NT2/D1 (cell line): ENCODE data around the gene MST1.

Source experiments
- YY1 ChIP-seq: IDR thresholded peaks from 2 replicates; pipeline ENCODE4 v1.6.1; 2011; ENCODE audit not compliant: insufficient read length, insufficient read depth
- ZNF274 ChIP-seq: IDR thresholded peaks from 2 replicates; pipeline ENCODE4 v1.6.1; 2011; ENCODE audit warnings: mild to moderate bottlenecking, low read depth, low read length

DNA sequence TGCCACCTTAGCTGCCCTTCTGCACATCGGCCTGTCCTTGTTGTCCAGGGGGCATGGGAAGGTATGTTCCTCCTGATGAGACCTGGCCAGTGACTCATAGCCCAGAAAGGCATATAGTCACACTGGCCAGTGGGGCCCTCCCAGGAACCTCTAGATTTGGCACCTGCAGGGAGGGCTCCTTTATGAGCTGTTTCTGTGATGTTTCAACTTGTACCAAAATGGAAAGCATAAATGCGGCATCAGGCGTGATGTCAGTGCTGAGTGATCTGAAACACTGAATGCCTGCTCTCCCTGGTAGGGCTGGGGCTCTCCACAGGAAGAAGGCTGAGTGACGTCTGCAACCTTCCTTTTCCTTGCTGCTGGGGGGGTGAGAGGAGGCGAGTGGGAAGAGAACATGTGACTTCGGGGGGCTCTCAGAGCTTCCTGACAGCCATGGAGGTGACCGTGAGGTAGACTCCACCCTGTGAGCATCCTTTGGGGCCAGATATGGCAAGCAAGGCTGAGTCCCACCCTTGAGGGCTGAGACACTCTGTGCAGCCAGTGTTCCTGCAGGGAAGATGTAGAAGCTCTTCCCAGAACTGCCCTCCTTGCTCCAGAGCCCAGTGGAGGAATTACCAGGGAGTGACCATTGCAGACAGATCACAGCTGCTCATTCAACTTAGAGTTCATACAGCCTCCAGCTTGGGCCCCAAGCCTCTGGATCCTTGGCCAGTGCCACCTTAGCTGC lies 52.2 kb downstream of the MST1 start:
- TF ChIP-seq ZNF274 (no peak), YY1 (no peak)
